Omental fat pad (tissue), 4 donors: ENCODE measurements around the gene NFATC1. TPM values are rescaled to one million over a fixed set of nuclear protein-coding genes. Genes with fewer than 3 reads are reported as not detected.

ENCODE experiments used
- ATAC-seq: fragments of 150-250 bp; one replicate; pipeline ENCODE4 v1.9.1; 2016; ENCODE audit warnings: mild to moderate bottlenecking, moderate library complexity; ENCODE audit not compliant: low FRiP score
- DNase-seq: peaks from one replicate; pipeline ENCODE4 v3.0.0-alpha.2; 2019; ENCODE audit warnings: low spot score
- total RNA-seq, 4 donors: library from RNA; depleted of rRNA; stranded (reverse); fragments of >200 nt; gene quantifications; one replicate each; pipeline ENCODE4 v1.1.0, GENCODE V29; 2016
- TF ChIP-seq, protein P1 (sequence below), 3 donors: fragments of 450-650 bp; IDR thresholded peaks; one replicate each; pipeline ENCODE4 v1.5.1; 2016 to 2017; ENCODE audit warnings: antibody characterized with exemption in 3 of 3, mild to moderate bottlenecking in 3 of 3, moderate library complexity in 2 of 3

Gene NFATC1
- total RNA-seq, result 10 to 100 TPM; 10.7 to 57.4 (median 19.1) TPM

DNA sequence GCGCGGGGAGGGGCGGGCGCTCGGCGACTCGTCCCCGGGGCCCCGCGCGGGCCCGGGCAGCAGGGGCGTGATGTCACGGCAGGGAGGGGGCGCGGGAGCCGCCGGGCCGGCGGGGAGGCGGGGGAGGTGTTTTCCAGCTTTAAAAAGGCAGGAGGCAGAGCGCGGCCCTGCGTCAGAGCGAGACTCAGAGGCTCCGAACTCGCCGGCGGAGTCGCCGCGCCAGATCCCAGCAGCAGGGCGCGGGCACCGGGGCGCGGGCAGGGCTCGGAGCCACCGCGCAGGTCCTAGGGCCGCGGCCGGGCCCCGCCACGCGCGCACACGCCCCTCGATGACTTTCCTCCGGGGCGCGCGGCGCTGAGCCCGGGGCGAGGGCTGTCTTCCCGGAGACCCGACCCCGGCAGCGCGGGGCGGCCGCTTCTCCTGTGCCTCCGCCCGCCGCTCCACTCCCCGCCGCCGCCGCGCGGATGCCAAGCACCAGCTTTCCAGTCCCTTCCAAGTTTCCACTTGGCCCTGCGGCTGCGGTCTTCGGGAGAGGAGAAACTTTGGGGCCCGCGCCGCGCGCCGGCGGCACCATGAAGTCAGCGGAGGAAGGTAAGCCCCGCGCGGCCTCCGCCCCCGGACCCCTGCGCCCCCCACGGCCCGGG is at the start of gene NFATC1:
TSS of gene NFATC1 (plus strand) at position 170 of the 644 bp plus-strand sequence. CDS start at position 465, 295 bp downstream.
- TF ChIP-seq, protein P1, sequence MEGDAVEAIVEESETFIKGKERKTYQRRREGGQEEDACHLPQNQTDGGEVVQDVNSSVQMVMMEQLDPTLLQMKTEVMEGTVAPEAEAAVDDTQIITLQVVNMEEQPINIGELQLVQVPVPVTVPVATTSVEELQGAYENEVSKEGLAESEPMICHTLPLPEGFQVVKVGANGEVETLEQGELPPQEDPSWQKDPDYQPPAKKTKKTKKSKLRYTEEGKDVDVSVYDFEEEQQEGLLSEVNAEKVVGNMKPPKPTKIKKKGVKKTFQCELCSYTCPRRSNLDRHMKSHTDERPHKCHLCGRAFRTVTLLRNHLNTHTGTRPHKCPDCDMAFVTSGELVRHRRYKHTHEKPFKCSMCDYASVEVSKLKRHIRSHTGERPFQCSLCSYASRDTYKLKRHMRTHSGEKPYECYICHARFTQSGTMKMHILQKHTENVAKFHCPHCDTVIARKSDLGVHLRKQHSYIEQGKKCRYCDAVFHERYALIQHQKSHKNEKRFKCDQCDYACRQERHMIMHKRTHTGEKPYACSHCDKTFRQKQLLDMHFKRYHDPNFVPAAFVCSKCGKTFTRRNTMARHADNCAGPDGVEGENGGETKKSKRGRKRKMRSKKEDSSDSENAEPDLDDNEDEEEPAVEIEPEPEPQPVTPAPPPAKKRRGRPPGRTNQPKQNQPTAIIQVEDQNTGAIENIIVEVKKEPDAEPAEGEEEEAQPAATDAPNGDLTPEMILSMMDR (IDR thresholded peaks at IDR 0.05), result no peak
- peak; percentile 21 for ATAC-seq
- no peak for DNase-seq

DNA sequence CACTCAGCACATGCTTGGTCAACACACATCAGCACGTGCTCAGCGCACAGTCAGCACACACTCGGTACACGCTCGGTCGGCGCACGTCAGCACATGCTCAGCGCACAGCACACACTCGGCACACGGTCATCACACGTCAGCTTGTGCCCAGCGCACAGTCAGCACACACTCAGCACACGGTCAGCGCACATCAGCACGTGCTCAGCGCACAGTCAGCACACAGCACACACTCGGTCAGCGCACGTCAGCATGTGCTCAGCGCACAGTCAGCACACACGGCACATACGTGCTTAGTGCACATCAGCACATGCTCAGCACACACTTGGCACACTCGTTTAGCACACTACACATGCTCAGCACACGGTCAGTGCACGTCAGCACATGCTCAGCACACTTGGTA is 49.7 kb upstream of the NFATC1 start:
- DNase-seq, result no peak
- TF ChIP-seq, protein P1 (IDR thresholded peaks at IDR 0.05), result no peak
- no peak for ATAC-seq

DNA sequence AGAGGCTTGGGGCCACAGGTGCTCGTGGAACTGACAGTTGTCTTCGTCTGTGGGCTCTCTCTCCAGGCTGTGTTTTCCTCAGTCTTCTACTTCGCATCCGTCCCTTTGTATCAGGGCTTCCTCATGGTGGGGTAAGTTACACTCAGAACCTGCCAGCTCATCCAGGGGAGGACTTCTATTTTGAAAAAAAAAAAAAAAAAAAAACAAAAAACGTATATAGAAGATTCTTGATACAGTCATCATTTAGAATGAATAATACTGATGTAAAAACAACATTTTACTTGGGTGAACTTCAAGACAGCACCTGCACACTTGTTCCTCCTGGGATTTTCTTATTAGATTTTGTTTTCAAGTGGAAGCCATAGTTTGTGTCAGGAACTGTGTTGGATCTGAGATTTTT is 47.7 kb upstream of the NFATC1 start:
- DNase-seq (no peak), ATAC-seq (no peak)
- TF ChIP-seq, protein P1 (IDR thresholded peaks at IDR 0.05), result no peak

DNA sequence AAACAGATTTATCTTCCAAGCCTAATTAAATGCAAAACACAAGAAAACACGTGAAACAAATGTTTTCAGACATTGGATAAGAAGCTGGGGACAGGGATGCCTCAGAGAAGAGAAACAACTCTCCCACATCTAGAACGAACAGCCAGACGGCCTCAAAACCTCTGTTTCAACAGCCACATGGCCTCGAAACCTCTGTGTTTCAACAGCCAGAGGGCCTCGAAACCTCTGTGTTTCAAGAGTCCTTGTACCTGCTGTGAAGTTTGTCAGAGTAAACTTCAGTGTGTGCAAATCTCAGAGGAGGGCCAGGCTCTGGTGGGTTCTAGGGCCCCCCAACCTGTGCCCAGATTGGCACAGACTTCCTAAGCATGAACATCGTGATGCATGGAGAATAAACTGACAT is 43.3 kb upstream of the NFATC1 start:
- DNase-seq (no peak), ATAC-seq (no peak)
- TF ChIP-seq, protein P1 (IDR thresholded peaks at IDR 0.05), result no peak

DNA sequence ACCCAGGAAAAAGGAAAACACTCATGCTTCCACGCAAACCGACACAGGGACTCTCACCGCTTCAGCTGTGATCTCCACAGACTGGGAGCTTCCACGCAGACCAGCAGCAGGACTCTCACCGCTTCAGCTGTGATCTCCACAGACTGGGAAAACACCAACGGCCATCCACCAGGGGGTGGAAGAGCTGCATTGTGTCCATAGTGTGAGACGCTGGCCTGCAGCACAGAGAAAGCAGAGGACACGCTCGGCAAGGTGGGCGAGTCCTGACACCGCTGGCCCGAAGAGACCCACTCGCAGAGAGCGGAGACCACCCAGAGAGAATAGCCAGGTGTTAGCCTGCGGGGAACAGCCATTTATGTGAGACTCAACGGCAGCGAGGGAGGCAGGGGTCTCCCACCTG is 42.5 kb upstream of the NFATC1 start:
- TF ChIP-seq, protein P1 (IDR thresholded peaks at IDR 0.05), result no peak
- no peak for DNase-seq
- peak; percentile 37 for ATAC-seq

DNA sequence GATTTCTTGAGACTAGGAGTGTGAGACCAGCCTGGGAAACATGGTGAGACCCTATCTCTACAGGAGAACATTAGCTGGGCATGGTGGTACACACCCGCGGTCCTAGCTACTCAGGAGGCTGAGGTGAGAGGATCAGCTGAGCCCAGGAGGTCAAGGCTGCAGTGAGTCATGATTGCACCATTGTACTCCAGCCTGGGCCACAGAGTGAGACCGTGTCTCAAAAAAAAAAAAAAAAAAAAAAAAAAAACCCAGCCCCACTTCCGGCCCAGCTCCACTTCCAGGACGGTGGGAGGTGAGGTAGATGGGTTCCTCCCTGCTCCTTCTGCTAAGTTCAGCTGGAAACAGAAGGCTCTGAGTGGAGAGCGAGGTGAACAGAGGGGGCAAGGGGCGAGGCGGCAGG is 41.4 kb upstream of the NFATC1 start:
- TF ChIP-seq, protein P1 (IDR thresholded peaks at IDR 0.05), result no peak
- ATAC-seq (no peak), DNase-seq (no peak)
